ENCODE data around the gene ZNF835.

DNA sequence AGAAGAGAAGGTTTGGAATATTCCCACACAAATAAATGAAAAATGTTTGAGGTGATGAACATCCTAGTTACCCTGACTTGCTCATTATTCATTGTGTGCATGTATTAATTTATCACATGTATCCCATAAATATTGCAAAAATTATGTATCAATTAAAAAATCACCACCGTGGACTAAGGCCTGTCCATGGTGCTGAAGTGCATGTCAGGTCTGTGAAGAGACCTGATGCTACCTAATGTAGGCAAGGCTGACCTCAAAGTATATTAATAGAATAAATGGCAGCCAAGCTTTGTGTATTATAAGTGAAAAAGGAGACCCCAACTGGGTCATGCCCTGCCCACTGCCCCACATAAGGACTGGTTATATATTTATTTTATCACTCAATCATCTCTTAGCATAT is 34.4 kb upstream of the ZNF835 start:
- TF ChIP-seq POLR2A (IDR thresholded peaks at IDR 0.05): no peak
- TF ChIP-seq, protein P1, sequence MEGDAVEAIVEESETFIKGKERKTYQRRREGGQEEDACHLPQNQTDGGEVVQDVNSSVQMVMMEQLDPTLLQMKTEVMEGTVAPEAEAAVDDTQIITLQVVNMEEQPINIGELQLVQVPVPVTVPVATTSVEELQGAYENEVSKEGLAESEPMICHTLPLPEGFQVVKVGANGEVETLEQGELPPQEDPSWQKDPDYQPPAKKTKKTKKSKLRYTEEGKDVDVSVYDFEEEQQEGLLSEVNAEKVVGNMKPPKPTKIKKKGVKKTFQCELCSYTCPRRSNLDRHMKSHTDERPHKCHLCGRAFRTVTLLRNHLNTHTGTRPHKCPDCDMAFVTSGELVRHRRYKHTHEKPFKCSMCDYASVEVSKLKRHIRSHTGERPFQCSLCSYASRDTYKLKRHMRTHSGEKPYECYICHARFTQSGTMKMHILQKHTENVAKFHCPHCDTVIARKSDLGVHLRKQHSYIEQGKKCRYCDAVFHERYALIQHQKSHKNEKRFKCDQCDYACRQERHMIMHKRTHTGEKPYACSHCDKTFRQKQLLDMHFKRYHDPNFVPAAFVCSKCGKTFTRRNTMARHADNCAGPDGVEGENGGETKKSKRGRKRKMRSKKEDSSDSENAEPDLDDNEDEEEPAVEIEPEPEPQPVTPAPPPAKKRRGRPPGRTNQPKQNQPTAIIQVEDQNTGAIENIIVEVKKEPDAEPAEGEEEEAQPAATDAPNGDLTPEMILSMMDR (IDR thresholded peaks at IDR 0.05 in 8 of 11, conservative IDR thresholded peaks at IDR 0.05 in 3 of 11): no peak
